Liver (tissue), 9 donors: ENCODE data around the gene MESD. TPM values are rescaled to one million over a fixed set of nuclear protein-coding genes. Genes with fewer than 3 reads are reported as not detected.

Source experiments
- DNase-seq: peaks from one replicate; pipeline ENCODE4 v3.0.0-alpha.2; 2017; ENCODE audit warnings: low spot score
- H3K27ac ChIP-seq, 2 donors: one replicate each; pipeline ENCODE4 v1.7.0; 2013; ENCODE audit warnings: inconsistent platforms in 2 of 2, low read length in 2 of 2, control low read depth in 1 of 2, low read depth in 1 of 2, mild to moderate bottlenecking in 1 of 2
- H3K27me3 ChIP-seq, 4 donors: one replicate each; pipeline versions ENCODE4 v1.6.1 to v1.7.0; 2013; ENCODE audit warnings: low read length in 3 of 4, inconsistent platforms in 1 of 4, mild to moderate bottlenecking in 1 of 4, moderate library complexity in 1 of 4; ENCODE audit not compliant: control insufficient read depth in 4 of 4, insufficient read depth in 4 of 4
- H3K36me3 ChIP-seq, 4 donors: one replicate each; pipeline versions ENCODE4 v1.6.1 to v1.7.0; 2013; ENCODE audit warnings: low read length in 3 of 4, mild to moderate bottlenecking in 3 of 4, low read depth in 1 of 4, moderate library complexity in 1 of 4; ENCODE audit not compliant: control insufficient read depth in 4 of 4, insufficient read depth in 3 of 4
- H3K4me1 ChIP-seq, 4 donors: one replicate each; pipeline versions ENCODE4 v1.6.1 to v1.7.0; 2013; ENCODE audit warnings: low read length in 3 of 4, mild to moderate bottlenecking in 3 of 4, moderate library complexity in 1 of 4; ENCODE audit not compliant: control insufficient read depth in 4 of 4, insufficient read depth in 4 of 4
- H3K4me3 ChIP-seq, 3 donors: one replicate each; pipeline versions ENCODE4 v1.6.1 to v1.7.0; 2013; ENCODE audit warnings: low read length in 3 of 3, control low read depth in 1 of 3, low read depth in 1 of 3, mild to moderate bottlenecking in 1 of 3
- H3K9ac ChIP-seq, 2 donors: one replicate each; pipeline ENCODE4 v1.7.0; 2013; ENCODE audit warnings: low read length in 2 of 2, mild to moderate bottlenecking in 2 of 2, moderate library complexity in 2 of 2, control low read depth in 1 of 2, low read depth in 1 of 2
- H3K9me3 ChIP-seq, 4 donors: one replicate each; pipeline versions ENCODE4 v1.6.1 to v1.7.0; 2013; ENCODE audit warnings: low read length in 3 of 4; ENCODE audit not compliant: control insufficient read depth in 4 of 4
- EGR1 ChIP-seq, 2 donors: IDR thresholded peaks; 2 replicates each; pipeline ENCODE4 v1.6.1; 2016 to 2018; ENCODE audit warnings: antibody characterized with exemption in 2 of 2, low read depth in 2 of 2
- FOXA1 ChIP-seq: IDR thresholded peaks from 2 replicates; pipeline ENCODE4 v1.6.1; 2016; ENCODE audit warnings: antibody characterized with exemption
- FOXA2 ChIP-seq: IDR thresholded peaks from 2 replicates; pipeline ENCODE4 v1.6.1; 2016; ENCODE audit warnings: antibody characterized with exemption
- GABPA ChIP-seq, 2 donors: IDR thresholded peaks in 1 of 2; conservative IDR thresholded peaks in 1 of 2; 2 replicates each; pipeline ENCODE4 v1.6.1; 2016; ENCODE audit warnings: antibody characterized with exemption in 2 of 2, mild to moderate bottlenecking in 1 of 2, moderate library complexity in 1 of 2
- HNF4A ChIP-seq, 2 donors: conservative IDR thresholded peaks; 2 replicates each; pipeline ENCODE4 v1.6.1; 2016; ENCODE audit warnings: antibody characterized with exemption in 2 of 2, mild to moderate bottlenecking in 2 of 2
- HNF4G ChIP-seq: IDR thresholded peaks from 2 replicates; pipeline ENCODE4 v1.6.1; 2016; ENCODE audit warnings: antibody characterized with exemption
- JUND ChIP-seq, 2 donors: IDR thresholded peaks; 2 replicates each; pipeline ENCODE4 v1.6.1; 2016; ENCODE audit warnings: antibody characterized with exemption in 2 of 2
- NR2F2 ChIP-seq: IDR thresholded peaks from 2 replicates; pipeline ENCODE4 v1.6.1; 2016; ENCODE audit warnings: antibody characterized with exemption
- RXRA ChIP-seq, 2 donors: IDR thresholded peaks; 2 replicates each; pipeline ENCODE4 v1.6.1; 2017 to 2018; ENCODE audit warnings: antibody characterized with exemption in 2 of 2, mild to moderate bottlenecking in 1 of 2
- TAF1 ChIP-seq: conservative IDR thresholded peaks from 2 replicates; pipeline ENCODE4 v1.6.1; 2016; ENCODE audit warnings: antibody characterized with exemption, mild to moderate bottlenecking
- WGBS: extraction: QIAGEN DNeasy Blood & Tissue Kit; methylation state at CpG from one replicate; pipeline ENCODE4 v1.1.7; 2013; 5-methylcytosine and 5-hydroxymethylcytosine counted together
- polyA plus RNA-seq, 2 donors: library from polyadenylated mRNA; stranded (reverse) in 1 of 2; unstranded in 1 of 2; fragments of 200-250 nt in 1 of 2; fragments of >200 nt in 1 of 2; fragmentation: Nextera tagmentation in 1 of 2; extraction: Ambion mirVana in 1 of 2; gene quantifications; one replicate each; pipeline versions ENCODE4 v1.2.1 to v1.2.3, GENCODE V29; 2013 to 2015
- total RNA-seq, 2 donors: library from RNA; depleted of rRNA; stranded (reverse); fragments of >200 nt; gene quantifications; one replicate each; pipeline ENCODE4 v1.2.3, GENCODE V29; 2014
- TF ChIP-seq, protein P1 (sequence below): IDR thresholded peaks from 2 replicates; pipeline ENCODE4 v1.6.1; 2016; ENCODE audit warnings: antibody characterized with exemption, mild to moderate bottlenecking
- TF ChIP-seq, protein P2 (sequence below): IDR thresholded peaks from 2 replicates; pipeline ENCODE4 v1.6.1; 2016; ENCODE audit warnings: antibody characterized with exemption
- TF ChIP-seq, protein P3 (sequence below): fragments of 150-350 bp; IDR thresholded peaks from 2 replicates; pipeline ENCODE4 v1.5.1; 2017; ENCODE audit warnings: improper control_type of control experiment, low read depth, low read length; ENCODE audit not compliant: missing input control
- TF ChIP-seq, protein P4 (sequence below): IDR thresholded peaks from 2 replicates; pipeline ENCODE4 v1.6.1; 2016; ENCODE audit warnings: antibody characterized with exemption
- TF ChIP-seq, protein P5 (sequence below): IDR thresholded peaks from 2 replicates; pipeline ENCODE4 v1.6.1; 2016; ENCODE audit warnings: antibody characterized with exemption
- donor health status: healthy.
- donor health status: healthy.
- donor health status: healthy.
- donor health status: healthy.
- donor health status: healthy.

The MESD gene
- total and polyA plus RNA-seq, 4 donors: 15.3 to 24.0 (median 17.0) TPM

DNA sequence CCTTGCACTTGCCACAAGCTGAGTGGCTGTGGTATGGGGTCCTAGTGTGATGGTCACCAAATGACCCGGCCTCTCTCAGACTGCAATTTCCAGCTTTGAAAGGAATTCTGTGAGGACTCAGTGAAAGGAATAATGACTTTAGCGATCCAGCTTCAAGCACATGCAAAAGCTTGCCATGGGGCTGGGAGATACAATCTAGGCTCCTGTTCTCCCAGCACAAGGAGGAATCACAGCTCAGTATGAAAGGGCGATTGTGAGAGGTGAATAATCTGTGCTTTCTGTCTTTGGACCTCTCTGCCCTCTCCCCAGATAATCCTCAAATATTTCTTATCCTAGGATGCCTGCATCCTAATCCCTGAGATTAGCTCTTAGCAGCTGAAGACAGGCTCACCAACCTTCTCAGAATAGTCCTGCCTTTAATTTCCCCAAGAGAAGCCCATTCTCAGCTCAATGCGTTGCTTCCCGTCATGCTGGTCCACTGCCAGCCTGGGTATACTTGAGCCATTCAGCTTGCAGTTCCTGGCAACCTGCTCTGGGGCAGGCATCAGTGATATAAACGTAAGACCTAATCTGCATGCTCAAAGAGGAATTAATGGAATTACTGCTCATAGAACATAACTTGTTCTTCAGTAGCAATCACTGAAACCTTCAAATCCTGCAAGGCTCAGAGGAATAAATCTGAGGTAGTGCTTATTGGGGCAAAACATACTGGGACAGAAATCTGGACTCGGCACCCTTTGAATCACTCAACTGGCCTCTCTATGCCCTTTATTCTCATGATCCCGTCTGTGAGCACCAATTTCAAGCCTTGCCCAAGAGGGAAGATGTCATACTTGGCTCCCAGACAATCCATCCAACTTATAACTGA is 26.2 kb upstream of the MESD start:
- Histone ChIP-seq H3K4me3 (no peak overlapping the region), H3K4me1 (peaks cover 6 to 24% (median 21%) of the 10 kb centered on the region in 4 donors), H3K36me3 (no peaks in the 10 kb centered on the region), H3K27ac (no peak overlapping the region), H3K27me3 (no peaks in the 10 kb centered on the region), H3K9me3 (no peaks in the 10 kb centered on the region), H3K9ac (no peak overlapping the region)
- WGBS: 78% methylated on average over 8 of the region's 8 CpGs
- TF ChIP-seq, protein P1, sequence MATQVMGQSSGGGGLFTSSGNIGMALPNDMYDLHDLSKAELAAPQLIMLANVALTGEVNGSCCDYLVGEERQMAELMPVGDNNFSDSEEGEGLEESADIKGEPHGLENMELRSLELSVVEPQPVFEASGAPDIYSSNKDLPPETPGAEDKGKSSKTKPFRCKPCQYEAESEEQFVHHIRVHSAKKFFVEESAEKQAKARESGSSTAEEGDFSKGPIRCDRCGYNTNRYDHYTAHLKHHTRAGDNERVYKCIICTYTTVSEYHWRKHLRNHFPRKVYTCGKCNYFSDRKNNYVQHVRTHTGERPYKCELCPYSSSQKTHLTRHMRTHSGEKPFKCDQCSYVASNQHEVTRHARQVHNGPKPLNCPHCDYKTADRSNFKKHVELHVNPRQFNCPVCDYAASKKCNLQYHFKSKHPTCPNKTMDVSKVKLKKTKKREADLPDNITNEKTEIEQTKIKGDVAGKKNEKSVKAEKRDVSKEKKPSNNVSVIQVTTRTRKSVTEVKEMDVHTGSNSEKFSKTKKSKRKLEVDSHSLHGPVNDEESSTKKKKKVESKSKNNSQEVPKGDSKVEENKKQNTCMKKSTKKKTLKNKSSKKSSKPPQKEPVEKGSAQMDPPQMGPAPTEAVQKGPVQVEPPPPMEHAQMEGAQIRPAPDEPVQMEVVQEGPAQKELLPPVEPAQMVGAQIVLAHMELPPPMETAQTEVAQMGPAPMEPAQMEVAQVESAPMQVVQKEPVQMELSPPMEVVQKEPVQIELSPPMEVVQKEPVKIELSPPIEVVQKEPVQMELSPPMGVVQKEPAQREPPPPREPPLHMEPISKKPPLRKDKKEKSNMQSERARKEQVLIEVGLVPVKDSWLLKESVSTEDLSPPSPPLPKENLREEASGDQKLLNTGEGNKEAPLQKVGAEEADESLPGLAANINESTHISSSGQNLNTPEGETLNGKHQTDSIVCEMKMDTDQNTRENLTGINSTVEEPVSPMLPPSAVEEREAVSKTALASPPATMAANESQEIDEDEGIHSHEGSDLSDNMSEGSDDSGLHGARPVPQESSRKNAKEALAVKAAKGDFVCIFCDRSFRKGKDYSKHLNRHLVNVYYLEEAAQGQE: no peak
- TF ChIP-seq, protein P2, sequence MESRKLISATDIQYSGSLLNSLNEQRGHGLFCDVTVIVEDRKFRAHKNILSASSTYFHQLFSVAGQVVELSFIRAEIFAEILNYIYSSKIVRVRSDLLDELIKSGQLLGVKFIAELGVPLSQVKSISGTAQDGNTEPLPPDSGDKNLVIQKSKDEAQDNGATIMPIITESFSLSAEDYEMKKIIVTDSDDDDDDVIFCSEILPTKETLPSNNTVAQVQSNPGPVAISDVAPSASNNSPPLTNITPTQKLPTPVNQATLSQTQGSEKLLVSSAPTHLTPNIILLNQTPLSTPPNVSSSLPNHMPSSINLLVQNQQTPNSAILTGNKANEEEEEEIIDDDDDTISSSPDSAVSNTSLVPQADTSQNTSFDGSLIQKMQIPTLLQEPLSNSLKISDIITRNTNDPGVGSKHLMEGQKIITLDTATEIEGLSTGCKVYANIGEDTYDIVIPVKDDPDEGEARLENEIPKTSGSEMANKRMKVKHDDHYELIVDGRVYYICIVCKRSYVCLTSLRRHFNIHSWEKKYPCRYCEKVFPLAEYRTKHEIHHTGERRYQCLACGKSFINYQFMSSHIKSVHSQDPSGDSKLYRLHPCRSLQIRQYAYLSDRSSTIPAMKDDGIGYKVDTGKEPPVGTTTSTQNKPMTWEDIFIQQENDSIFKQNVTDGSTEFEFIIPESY: no peak
- TF ChIP-seq TAF1 (no peak), GABPA (IDR thresholded peaks at IDR 0.05 in 1 of 2, conservative IDR thresholded peaks at IDR 0.05 in 1 of 2) (no peak), HNF4G (no peak), RXRA (IDR thresholded peaks at IDR 0.05) (no peak), FOXA1 (no peak), EGR1 (IDR thresholded peaks at IDR 0.05; ENCODE audit: low read depth in 2 of 2) (no peak), NR2F2 (no peak), FOXA2 (no peak), HNF4A (conservative IDR thresholded peaks at IDR 0.05) (no peak)
- TF ChIP-seq, protein P3, sequence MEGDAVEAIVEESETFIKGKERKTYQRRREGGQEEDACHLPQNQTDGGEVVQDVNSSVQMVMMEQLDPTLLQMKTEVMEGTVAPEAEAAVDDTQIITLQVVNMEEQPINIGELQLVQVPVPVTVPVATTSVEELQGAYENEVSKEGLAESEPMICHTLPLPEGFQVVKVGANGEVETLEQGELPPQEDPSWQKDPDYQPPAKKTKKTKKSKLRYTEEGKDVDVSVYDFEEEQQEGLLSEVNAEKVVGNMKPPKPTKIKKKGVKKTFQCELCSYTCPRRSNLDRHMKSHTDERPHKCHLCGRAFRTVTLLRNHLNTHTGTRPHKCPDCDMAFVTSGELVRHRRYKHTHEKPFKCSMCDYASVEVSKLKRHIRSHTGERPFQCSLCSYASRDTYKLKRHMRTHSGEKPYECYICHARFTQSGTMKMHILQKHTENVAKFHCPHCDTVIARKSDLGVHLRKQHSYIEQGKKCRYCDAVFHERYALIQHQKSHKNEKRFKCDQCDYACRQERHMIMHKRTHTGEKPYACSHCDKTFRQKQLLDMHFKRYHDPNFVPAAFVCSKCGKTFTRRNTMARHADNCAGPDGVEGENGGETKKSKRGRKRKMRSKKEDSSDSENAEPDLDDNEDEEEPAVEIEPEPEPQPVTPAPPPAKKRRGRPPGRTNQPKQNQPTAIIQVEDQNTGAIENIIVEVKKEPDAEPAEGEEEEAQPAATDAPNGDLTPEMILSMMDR: no peak
- TF ChIP-seq, protein P4, sequence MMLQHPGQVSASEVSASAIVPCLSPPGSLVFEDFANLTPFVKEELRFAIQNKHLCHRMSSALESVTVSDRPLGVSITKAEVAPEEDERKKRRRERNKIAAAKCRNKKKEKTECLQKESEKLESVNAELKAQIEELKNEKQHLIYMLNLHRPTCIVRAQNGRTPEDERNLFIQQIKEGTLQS: no peak
- DNase-seq: no peak

DNA sequence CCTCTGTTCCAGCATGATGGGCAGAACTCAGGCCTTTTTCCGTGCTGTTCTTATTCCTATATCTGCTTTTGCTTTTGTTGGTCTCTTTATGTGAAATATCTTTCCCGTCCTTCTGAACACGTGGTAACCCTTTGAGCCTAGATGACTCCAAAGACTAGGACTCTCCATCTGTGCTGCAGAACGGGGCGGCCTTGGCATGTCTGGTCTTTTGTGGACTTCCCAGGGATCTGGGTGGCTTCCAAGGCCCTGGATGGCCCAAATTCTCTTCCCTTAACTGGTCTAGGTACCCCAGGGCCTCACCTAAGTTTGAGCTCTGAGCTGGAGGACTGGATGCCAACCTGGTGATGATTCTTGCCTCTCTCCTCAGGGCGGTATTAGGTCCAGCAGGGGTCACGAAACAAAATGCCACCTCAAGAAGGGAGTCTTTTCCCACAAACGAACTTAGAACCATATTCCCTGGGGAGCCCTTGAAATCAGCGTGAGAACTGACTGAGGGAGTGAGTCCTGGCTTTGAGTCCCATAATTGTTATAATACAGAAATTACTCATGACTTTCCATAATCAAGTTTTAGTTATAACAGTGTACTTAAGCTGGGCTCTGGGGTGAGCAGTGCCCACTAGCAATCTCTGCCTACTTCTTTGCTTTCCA is 25.0 kb upstream of the MESD start:
- H3K27ac ChIP-seq: no peak overlapping the region
- peaks cover 6 to 24% (median 21%) of the 10 kb centered on the region in 4 donors for H3K4me1 ChIP-seq
- H3K36me3 ChIP-seq: no peaks in the 10 kb centered on the region
- H3K9me3 ChIP-seq: no peaks in the 10 kb centered on the region
- 93% methylated on average over 9 of the region's 9 CpGs for WGBS
- H3K4me3 ChIP-seq: no peak overlapping the region
- no peaks in the 10 kb centered on the region for H3K27me3 ChIP-seq
- DNase-seq: no peak
- no peak overlapping the region for H3K9ac ChIP-seq
- TF ChIP-seq RXRA (IDR thresholded peaks at IDR 0.05) (no peak), TAF1 (no peak), FOXA1 (no peak), GABPA (IDR thresholded peaks at IDR 0.05 in 1 of 2, conservative IDR thresholded peaks at IDR 0.05 in 1 of 2) (no peak), HNF4A (conservative IDR thresholded peaks at IDR 0.05) (no peak), JUND (IDR thresholded peaks at IDR 0.05) (no peak)
- TF ChIP-seq, protein P5, sequence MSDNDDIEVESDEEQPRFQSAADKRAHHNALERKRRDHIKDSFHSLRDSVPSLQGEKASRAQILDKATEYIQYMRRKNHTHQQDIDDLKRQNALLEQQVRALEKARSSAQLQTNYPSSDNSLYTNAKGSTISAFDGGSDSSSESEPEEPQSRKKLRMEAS: no peak
- TF ChIP-seq, protein P1: no peak
